ENCODE results near the gene EYA3.

DNA sequence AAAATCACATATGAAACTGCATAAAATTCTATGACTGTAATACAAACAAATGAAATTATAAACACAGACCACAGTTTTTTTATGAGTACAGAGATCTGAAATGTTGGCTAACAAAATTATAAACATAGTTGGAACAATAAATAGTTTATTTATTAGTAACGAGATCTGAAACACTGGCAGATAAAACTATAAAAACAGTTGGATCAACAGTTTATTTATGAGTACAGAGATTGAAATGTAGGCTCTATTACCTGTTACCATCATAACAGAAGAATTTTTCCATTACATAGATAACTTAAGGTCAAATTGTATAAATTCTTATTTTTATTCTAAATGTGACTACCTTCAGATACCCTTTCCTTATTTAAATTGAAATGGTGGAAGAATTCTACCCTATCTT, 14.5 kb downstream of the EYA3 start:
- TF ChIP-seq, protein P1, sequence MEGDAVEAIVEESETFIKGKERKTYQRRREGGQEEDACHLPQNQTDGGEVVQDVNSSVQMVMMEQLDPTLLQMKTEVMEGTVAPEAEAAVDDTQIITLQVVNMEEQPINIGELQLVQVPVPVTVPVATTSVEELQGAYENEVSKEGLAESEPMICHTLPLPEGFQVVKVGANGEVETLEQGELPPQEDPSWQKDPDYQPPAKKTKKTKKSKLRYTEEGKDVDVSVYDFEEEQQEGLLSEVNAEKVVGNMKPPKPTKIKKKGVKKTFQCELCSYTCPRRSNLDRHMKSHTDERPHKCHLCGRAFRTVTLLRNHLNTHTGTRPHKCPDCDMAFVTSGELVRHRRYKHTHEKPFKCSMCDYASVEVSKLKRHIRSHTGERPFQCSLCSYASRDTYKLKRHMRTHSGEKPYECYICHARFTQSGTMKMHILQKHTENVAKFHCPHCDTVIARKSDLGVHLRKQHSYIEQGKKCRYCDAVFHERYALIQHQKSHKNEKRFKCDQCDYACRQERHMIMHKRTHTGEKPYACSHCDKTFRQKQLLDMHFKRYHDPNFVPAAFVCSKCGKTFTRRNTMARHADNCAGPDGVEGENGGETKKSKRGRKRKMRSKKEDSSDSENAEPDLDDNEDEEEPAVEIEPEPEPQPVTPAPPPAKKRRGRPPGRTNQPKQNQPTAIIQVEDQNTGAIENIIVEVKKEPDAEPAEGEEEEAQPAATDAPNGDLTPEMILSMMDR (IDR thresholded peaks at IDR 0.05) = no peak
- no peak for TF ChIP-seq POLR2A (IDR thresholded peaks at IDR 0.05)
